HuH-7 (cell line): ENCODE measurements around the gene LRRC8E.

Experiments used
- DNase-seq: peaks from one replicate; pipeline ENCODE4 v3.0.0; 2011; ENCODE audit warnings: low spot score

LRRC8E gene

DNA sequence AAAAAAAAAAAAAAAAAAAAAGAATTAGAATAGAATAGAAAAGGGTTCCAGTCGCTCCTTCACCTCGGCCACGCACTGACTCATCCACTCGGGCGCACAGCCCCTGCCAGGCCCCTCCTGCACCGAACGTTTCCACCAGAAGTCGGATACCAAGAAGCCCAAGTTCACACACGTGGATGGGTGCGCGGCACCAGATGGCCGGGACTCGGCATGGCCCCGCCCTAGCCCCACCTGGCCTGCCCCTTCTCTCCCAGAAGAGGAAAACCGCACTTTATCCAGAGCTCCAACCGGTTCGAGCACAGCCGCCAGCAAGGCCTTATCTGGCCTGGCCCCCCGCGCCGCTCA lies 20.0 kb upstream of the LRRC8E start:
- DNase-seq, result no peak

DNA sequence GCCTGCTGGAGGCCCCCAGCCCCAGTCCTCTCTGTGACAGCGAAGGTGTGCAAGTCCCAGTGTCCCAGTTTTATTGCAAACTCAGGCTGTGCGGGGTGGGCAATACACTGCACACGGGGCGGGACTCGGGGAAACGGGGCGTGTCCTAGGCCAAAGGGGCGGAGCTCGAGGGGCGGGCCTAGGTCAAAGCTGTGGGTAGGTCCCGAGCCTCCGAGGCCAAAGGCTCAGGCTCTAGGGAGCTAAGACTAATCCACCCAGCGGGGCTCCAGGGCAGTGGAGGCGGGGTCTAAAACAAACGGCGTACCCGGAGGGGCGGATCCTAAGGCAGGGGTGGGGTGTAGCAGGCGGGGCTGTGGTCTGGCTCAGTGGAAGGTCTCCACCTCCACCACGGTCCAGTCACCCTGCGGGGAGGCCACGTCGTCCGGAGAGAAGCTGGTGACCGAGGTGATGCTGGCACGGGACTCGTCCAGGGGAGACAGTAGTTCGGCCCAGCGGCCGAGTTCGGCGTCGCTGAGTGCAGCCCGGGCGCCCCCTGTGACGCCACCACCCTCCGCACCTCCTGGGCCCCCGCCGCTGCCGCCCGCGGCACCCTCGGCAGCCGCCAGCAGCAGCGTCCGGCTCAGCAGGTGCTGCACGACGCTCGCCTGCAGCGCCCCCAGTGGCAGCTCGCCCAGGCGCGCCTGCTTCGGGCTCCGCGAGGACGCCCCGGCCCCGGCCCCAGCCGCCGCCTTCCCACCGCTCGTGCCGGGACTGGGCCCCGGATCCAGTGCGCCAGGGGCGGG lies 19.4 kb upstream of the LRRC8E start:
- DNase-seq, result peak; percentile 92

DNA sequence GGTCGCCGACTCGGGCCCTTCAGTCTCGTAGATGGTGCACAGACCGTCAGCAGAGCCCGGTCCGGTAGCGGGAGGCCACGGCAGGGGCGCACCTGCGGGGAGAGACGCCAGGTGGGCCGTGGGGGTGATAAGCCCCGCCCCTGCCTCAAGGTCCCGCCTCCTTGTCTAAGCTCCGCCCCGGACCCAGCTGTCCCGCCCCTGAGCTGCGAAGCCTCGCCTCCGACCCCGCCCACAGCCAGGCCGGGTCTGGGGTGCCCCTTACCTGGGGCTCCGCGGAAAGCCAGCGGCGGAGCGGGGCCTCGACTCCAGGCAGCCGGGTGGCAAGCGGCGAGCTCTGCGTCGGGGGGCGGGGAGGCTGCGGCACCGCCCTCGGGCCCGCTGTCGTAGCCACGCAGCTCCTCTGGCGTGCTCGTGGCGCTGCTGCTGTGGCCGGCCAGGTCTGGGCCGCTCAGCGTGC lies 18.8 kb upstream of the LRRC8E start:
- DNase-seq, result peak; percentile 49

DNA sequence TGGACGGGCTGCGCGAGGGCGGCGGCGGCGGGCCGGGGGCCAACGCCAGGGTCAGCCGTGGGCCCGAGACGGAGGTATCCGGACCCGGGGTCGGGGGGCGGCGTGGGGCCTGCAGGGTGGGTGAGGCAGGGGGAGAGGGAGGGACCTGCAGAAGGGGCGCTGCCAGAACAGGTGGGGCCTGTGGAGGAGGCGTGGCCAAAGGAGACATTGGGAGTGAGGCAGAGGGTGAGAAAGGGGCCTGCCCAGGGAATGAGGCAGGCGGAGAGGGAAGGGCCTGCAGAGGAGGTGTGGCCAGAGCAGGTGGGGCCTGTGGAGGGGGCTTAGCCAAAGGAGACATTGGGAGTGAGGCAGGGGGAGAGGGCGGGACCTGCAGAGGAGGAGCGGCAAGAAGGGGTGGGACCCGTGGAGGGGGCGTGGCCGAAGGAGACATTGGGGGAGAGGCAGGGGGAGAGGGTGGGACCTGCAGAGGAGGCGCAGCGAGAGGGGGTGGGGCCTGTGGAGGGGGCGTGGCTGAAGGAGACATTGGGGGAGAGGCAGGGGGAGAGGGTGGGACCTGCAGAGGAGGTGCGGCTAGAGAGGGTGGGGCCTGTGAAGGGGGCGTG lies 18.3 kb upstream of the LRRC8E start:
- peak; percentile 70 for DNase-seq

DNA sequence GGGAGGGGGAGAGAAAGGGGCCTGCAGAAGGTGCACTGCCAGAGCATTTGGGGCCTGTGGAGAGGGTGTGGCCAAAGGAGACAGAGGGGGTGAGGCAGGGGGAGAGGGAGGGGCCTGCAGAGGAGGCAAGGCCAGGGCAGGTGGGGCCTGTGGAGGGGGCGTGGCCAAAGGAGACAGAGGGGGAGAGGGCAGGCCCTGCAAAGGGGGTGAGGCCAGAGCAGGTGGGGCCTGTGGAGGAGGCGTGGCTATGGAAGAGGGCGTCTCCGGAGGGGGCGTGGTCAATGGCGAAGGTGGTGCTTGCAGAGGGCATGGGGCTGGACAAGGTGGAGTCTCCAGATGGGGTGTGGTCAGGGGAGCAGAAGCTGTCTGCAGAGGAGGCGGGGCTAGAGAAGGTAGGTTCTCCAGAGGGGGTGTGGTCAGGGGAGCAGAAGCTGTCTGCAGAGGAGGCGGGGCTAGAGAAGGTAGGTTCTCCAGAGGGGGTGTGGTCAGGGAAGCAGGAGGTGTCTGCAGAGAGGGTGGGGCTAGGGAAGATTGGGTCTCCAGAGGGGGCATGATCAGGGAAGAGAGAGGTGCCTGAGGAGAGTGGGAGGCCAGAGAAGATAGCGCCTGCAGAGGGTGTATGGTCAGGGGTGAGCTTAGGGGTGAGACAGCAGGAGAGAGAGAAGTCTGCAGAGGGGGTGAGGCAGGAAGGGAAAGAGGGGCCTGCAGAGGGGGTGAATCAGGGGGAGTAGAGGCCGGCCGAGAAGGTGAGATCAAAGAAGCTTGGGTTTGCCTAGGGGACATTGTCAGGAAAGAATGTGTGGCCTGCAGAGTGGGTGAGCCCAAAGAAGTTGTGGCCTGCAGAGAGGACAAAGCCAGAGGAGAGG lies 17.5 kb upstream of the LRRC8E start:
- DNase-seq, result peak; percentile 59

DNA sequence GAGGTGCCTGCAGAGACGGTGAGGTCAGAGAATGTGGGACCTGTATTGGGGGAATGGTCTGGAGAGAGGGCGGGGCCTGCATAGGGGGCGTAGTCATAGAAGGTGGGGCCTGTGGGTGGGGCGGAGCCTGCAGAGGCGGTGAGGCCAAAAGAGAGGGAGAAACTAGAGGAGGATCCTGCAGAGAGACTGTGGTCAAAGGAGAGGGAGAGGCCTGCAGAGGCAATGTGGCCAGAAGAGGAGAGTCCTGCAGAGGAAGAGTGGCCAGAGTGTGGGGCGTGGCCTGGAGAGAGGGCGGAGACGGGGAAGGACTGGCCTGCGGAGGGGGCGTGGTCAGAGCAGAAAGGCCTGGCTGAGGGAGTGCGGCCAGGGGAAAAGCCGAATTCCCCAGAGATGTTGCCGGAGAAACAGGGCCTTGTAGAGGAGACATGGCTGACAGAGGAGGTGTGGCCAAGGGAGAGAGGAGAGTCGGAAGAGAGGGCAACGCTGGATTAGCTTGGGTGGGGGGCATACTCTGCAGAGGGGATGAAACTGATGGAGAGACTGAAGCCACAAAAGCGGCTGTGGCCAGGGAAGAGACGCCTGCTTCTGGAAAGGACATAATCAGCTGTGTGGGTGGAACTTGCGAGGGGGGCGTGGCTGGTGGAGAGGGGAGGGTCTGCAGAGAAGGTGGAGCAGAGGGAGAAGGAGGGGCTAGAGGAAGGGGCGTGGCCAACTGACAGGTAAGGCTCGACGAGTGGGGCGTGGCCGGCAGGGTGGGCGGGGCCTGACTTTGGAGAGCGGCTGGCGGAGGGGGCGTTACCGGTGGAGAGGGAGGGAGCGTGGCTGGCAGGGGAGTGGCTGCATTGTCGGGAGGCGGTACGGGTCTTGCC lies 16.6 kb upstream of the LRRC8E start:
- DNase-seq, result peak; percentile 66

DNA sequence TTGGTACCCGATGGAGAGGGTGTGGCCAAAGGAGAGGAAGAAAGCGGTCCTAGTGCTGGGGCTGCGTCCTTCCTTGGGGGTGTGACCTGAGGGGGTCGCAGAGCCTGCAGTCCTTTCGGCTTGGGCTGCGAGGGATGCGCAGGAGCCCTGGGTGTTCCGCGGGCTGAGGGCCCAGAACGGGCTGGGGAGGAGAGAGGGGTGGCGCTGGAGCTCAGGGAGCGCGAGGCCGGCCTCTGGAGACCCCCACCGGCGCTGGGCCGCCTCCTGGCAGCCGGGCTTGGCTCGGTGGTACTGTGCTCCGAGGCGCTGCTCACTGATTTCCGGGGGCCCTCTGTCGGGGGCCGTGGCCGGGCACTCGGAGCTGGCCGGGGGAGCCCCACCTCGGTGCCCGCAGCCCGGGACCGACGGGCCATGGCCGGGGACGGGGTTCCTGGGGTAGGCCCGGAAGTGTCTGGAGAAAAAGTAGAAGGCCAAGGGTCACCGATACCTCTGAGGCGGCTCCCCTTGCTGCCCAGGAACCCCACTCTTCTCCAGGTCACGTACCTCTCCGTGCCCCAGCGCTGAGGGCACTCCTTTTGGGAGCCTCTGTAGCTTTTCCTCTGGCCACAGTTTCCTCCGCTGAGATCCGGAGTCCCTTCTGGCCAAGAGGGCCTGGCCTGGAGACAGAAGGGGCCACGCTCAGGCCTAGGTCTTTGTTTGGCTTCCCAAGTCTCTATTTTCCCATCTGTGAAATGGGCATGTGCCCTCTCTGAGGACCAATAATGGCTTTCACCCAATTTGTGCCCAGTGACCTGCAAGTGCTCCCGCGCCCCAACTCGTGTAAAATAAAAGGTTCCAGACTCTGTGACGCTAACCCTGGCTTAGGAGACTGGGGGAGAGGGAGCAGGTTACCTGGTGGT lies 15.8 kb upstream of the LRRC8E start:
- DNase-seq, result no peak

DNA sequence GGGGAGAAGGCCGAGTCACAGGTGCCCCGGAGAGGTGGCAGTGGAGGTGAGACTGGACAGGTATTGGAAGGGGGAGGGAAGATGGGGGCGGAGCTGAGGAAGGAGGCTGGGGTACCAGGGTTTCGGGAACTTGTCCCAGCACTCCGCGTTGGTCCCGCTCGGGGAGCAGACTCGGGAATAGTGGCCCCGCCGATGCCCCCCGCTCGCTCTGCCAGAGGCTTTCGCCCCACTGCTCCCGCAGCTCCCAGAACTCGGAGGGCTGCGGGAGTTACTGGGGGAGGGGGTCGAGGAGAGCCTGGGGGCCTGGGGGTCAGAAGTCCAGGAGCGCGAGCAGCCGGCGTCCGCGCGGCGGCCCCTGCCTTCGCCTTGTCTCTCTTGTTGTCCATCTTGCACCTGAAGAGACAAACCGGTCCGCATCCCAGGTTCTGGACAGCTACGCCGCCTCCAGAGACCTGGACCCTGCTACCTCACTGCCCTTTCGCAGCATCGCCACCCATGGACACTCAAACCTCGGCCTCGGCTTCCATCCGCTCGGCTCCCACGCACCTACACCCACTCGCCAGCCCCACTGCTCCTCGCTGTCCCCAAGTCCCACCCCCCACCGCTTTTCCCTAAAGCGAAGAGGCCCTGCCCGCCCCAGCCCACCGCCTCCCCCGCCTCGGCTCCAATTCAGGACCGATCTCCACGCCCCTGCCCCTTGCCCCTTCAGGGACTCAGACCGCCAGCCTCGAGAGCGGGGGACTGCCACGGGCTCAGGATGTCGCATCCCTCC lies 14.8 kb upstream of the LRRC8E start:
- DNase-seq, result no peak

DNA sequence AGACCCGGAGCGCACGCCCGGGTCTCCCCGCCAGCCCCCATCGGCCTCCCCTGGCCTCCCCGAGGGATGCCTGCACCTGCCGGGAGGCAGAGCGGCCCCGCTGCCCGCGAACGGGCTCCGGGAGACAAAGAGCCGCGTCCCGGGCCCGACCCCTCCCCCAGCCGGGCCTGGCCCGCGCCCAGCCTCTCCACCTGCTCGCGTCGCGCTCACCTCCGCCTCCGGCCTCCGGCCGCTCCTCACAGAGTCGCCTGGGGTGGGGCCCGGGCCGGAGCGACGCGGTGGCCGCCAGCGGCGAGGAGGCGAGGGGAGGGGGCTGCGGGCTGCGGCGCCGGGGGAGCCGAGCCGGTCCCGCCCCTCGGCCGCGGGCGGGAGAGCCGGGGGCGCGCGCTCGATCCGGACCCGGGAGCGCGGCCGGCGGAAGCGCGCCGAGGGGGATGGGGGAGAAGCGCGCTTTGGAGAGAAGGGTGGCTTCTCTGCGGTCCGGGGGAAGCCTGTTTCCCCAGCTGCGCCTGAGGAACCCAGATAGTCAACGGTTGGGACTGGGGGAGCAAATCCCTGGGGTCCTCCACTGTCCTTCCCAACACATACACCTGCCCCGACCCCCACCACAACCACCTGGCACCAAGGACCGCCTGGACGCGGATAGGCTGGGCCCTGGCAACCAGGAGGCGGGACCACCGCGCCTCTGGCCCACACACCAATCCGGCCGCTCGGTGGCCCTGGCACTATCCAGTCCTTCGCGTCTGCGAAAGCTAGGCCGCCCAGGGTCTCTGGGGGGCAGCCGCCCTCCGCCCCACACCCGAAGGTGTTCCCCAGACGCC lies 14.0 kb upstream of the LRRC8E start, which contains the start of gene PRR36:
Gene PRR36, minus strand, starts transcription at position 315 of the 821 bp plus-strand sequence. CDS start 701 bp downstream, outside the sequence.
- DNase-seq, result peak; percentile 52

DNA sequence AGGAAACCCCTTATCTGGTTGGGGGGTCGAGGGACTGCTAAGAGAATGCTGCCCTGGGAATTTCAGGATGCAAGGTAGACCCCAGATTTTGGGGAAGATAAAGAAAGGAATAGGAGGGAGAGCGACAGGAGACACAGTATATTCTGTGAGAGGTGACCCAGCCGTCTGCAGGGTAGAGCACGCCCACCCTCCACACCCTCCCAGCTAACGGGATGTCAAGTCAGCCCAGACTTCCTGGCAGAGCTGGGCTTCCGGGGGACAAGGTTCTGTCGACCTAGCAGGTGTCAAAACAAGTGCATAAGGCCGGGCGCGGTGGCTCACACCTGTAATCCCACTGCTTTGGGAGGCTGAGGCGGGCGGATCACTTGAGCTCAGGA lies 13.4 kb upstream of the LRRC8E start:
- DNase-seq, result no peak

DNA sequence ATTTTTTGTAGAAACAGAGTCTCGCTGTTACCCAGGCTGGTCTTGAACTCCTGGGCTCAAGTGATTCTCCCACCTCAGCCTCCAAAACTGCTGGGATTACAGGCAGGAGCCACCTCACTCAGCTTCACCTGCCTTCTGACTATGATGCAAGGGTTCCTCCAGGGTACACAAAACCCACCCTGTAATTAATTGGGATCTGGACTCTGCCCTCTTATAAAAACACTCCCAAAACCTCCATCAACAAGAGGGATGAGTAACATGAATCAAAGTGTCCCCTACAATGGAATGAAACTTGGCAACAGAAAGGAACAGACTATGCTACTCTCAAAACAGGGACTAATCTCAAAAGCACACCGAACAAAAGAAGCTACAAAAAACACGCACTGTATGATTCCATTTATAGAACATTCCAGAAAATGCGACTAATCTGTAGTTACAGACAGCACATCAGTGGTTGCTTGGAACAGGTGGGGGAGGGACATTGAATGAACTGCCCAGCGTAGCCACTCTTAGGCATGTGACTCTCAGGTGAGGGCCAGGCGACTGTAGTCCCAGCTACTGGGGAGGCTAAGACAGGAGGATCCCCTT lies 11.0 kb upstream of the LRRC8E start:
- no peak for DNase-seq

DNA sequence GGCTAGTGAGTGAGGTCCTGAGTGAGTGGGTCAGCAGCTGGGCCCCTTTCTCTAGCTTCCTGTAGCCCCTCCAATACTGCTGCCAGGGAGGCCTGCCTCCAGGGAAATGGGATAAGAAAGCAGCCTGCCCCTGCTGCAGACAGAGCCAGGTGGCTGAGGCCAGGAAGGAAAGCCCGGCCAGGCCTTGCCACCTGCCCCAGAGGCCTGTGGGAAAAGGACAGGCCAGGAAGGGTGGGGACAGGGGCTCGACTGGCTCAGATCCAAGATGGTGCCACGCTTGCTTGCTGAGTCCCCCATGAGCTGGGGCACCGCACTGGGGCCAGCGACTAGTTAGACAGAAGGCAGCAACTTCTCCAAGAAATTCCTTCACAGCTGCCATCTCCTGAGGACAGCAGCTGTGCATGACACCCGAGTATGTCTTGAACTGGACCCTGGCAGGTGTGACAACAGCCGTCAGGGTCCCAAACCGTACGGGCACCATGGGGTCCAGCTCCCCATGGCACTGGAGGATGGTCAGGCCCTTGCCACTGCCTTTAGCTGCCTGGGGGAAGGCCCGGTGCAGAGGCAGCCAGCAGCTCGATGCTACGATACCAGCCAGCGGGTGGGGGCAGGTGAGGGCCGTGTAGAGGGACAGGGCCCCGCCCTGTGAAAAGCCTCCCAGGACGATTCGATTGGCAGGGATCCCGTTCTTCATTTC lies 9.1 kb upstream of the LRRC8E start:
- DNase-seq, result no peak

DNA sequence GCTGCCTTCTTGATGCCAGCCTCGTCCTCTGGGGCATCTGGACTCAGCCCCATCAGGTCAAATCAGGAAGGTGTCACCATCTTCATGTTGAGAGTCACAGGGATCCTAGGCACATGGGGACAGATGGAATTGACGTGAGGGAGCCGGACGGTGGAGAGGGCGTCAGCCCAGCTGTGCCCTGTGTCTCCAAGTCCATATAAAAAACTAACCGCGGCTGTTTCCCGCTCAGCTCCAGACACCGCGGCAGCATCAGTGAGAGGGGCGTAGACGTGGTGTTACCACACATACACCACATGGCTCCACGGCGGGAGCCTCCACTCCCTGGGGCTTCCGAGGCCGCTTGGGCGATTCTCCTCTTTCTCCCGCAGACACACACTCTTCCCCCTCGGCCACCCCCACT lies 8.5 kb upstream of the LRRC8E start:
- no peak for DNase-seq

DNA sequence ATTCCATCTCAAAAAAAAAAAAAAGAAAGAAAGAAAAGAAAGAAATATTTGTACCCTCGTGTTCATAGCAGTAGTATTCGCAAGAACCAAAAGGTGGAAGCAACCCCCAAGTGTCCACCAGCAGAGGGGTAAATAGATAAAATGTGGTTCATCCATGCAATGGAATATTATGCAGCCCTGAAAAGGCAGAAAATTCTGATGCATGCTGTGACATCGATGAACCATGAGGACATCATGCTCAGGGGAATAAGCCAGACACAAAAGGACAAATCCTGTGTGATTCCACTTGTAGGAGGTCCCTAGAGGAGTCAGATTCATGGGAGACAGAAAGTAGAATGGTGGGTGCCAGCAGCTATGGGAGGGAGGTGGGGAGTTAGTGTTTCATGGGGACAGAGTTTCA lies 6.4 kb upstream of the LRRC8E start:
- DNase-seq, result no peak

DNA sequence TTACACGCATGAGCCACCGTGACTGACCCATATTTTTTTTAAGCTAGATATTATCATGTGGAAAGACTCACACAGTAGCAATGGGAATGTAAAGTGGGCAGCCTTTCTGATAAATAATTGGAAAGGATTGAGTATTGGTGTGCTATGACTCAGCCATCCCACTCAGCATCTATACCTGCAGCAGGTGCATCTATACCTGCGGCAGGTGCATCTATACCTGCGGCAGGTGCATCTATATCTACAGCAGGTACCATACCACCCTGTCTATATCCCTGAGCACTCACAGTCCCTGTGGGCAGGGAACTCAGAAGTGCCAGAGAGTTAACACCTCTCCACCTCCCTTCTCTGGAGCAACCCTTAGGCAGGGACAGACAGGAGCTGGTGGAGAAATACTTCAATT lies 5.2 kb upstream of the LRRC8E start:
- no peak for DNase-seq

DNA sequence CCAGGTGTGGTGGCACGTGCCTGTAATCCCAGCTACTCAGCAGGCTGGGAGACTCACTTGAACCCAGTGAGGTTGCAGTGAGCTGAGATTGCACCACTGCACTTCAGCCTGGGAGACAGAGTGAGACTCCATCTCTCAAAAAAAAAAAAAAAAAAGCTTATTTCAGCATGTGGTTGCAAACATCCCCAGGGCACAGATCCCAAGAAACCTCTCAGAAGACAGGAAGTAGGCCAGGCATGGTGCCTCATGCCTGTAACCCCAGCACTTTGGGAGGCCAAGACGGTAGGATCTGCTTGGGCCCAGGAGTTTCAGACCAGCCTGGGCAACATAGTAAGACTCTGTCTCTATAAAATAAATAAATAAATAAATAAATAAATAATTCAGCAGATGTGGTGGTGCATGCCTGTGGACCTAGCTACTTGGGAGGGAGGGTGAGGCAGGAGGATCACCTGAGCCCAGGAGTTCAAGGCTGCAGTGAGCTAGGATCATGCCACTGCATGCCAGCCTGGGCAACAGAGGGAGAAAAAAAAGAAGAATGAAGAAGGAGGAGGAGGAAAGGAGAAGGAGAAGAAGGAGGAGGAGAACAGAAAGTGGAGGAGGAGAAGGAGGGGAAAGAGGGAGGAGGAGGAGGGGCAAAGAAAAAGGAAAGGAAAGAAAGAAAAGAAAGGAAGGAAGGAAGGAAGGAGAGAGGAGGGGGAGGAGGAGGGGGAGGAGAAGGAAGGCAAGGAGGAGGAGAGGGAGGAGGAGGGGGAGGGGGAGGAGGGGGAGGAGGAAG lies 4.3 kb upstream of the LRRC8E start:
- no peak for DNase-seq

DNA sequence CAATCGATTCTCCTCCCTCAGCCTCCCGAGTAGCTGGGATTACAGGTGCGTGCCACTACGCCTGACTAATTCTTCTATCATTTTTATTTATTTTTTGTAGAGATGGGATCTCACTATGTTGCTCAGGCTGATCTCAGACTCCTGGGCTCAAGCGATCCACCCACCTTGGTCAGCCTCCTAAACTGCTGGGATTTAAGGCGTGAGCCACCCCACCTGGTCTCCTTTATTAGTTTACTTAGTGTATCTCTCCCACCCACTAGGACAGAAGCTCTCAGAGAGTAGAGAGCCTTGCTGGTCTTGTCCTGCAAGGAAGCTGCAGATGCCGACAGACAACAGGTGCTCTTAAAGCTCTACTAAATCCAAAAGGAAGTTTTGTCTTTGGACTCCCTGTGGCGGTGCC lies 2.5 kb upstream of the LRRC8E start:
- no peak for DNase-seq
